K562 (cell line): ENCODE data around the gene BNIP3. TPM values are rescaled to one million over a fixed set of nuclear protein-coding genes. Genes with fewer than 3 reads are reported as not detected.

ENCODE experiments used
- ATAC-seq: fragments of 200-7000 bp; cut with Tn5 transposase; 3 replicates; pipeline ENCODE4 v1.9.1; 2020; ENCODE audit warnings: moderate library complexity
- BruUV-seq: library from RNA; stranded (reverse); fragments of 400-500 nt; replicated peaks from 2 replicates; lab custom pipeline; 2021; lab: Mats Ljungman, UMichigan
- CTCF ChIA-PET: fragments of 300-600 bp; formaldehyde crosslinking; extraction: SDS; loops from one replicate; lab custom pipeline; 2021; ENCODE audit warnings: low intra/inter-chr PET ratio; lab: Yijun Ruan, JAX
- POLR2A ChIA-PET: fragments of 300-600, 350-650 bp; sonication (Branson Sonifier 250); formaldehyde crosslinking; extraction: SDS; loops from one replicate; lab custom pipeline; 2021; ENCODE audit warnings: antibody characterized with exemption, inconsistent platforms; lab: Yijun Ruan, JAX
- DNase-seq, 4 experiments: peaks; one replicate each; pipeline versions ENCODE4 v3.0.0 to v3.0.0-alpha.2; 2011 to 2018; ENCODE audit warnings: low spot score in 3 of 4, mixed read lengths in 3 of 4; ENCODE audit errors: extremely low read depth in 1 of 4
- FAIRE-seq: peaks from 2 replicates; lab custom pipeline; 2011; peaks lifted over from hg19 to GRCh38; lab: Jason Lieb, UNC
- H2AFZ ChIP-seq: 2 replicates; pipeline ENCODE4 v1.6.0; 2011; ENCODE audit warnings: low read depth, low read length, control low read depth, inconsistent platforms
- H3K27ac ChIP-seq: fragments of 200-600 bp; 3 replicates; pipeline ENCODE4 v1.8.0; 2011; ENCODE audit warnings: low read depth, mild to moderate bottlenecking, control low read depth, inconsistent platforms, low read length, moderate library complexity, mixed read lengths; ENCODE audit errors: extremely low read depth
- H3K27me3 ChIP-seq, 2 experiments: fragments of 300-600 bp in 1 of 2; 2 replicates in 1 of 2; 3 replicates in 1 of 2; pipeline versions ENCODE4 v1.6.0 to v1.8.0; 2011; ENCODE audit warnings: inconsistent platforms in 2 of 2, low read length in 2 of 2, mild to moderate bottlenecking in 1 of 2, mixed read lengths in 1 of 2, moderate library complexity in 1 of 2; ENCODE audit not compliant: control insufficient read depth in 2 of 2, insufficient read depth in 2 of 2
- H3K36me3 ChIP-seq: fragments of 300-600 bp; 3 replicates; pipeline ENCODE4 v1.8.0; 2011; ENCODE audit warnings: mild to moderate bottlenecking, low read length, inconsistent platforms; ENCODE audit not compliant: control insufficient read depth, insufficient read depth
- H3K4me1 ChIP-seq, 2 experiments: fragments of 200-600 bp in 1 of 2; replicated peaks in 1 of 2; 2 replicates in 1 of 2; 3 replicates in 1 of 2; pipeline versions ENCODE4 v1.5.1 to v1.8.0; 2011; ENCODE audit warnings: inconsistent platforms in 2 of 2, low read length in 2 of 2, mild to moderate bottlenecking in 1 of 2, mixed read lengths in 1 of 2, moderate library complexity in 1 of 2; ENCODE audit not compliant: control insufficient read depth in 2 of 2, insufficient read depth in 2 of 2
- H3K4me2 ChIP-seq: 2 replicates; pipeline ENCODE4 v1.6.1; 2011; ENCODE audit warnings: low read length, control low read depth, inconsistent platforms, mixed read lengths; ENCODE audit not compliant: insufficient read depth
- H3K4me3 ChIP-seq: fragments of 200-600 bp; sonication (generic), shearing (Covaris generic); 2 replicates; pipeline ENCODE4 v1.5.1; 2016; ENCODE audit warnings: control low read depth, inconsistent platforms
- H3K79me2 ChIP-seq: fragments of 200-600 bp; 3 replicates; pipeline ENCODE4 v1.8.0; 2011; ENCODE audit warnings: low read length, inconsistent platforms; ENCODE audit not compliant: control insufficient read depth, insufficient read depth
- H3K9ac ChIP-seq, 2 experiments: 2 replicates each; pipeline versions ENCODE4 v1.6.0 to v1.6.1; 2011; ENCODE audit warnings: low read depth in 2 of 2, low read length in 2 of 2, control low read depth in 1 of 2, inconsistent platforms in 1 of 2, mild to moderate bottlenecking in 1 of 2, mixed read lengths in 1 of 2; ENCODE audit not compliant: insufficient read depth in 1 of 2
- H3K9me1 ChIP-seq: one replicate; pipeline ENCODE4 v1.6.0; 2011; ENCODE audit warnings: inconsistent platforms, mild to moderate bottlenecking, low read length, moderate library complexity; ENCODE audit not compliant: control insufficient read depth, insufficient read depth
- H3K9me3 ChIP-seq: replicated peaks from 2 replicates; pipeline ENCODE4 v1.5.1; 2011; ENCODE audit warnings: low read depth, low read length, inconsistent platforms; ENCODE audit not compliant: control insufficient read depth, insufficient read depth
- H4K20me1 ChIP-seq: replicated peaks from 2 replicates; pipeline ENCODE4 v1.6.1; 2011; ENCODE audit warnings: low read length, inconsistent platforms, mixed read lengths; ENCODE audit not compliant: control insufficient read depth, insufficient read depth
- CCNT2 ChIP-seq: IDR thresholded peaks from 2 replicates; pipeline ENCODE4 v1.6.1; 2011; ENCODE audit warnings: borderline replicate concordance, low read depth, mild to moderate bottlenecking, moderate library complexity, mixed read lengths, low read length; ENCODE audit not compliant: insufficient read length; ENCODE audit errors: extremely low read depth
- KHSRP ChIP-seq: fragments of 450-650 bp; IDR thresholded peaks from 2 replicates; pipeline ENCODE4 v1.6.1; 2017
- MTA1 ChIP-seq: fragments of 450-650 bp; IDR thresholded peaks from 2 replicates; pipeline ENCODE4 v1.6.1; 2017; ENCODE audit warnings: borderline replicate concordance
- MXI1 ChIP-seq: IDR thresholded peaks from 2 replicates; pipeline ENCODE4 v1.6.1; 2011; ENCODE audit warnings: low read depth, mild to moderate bottlenecking, improper control_type of control experiment, low read length
- NCOA4 ChIP-seq: fragments of 450-650 bp; IDR thresholded peaks from 2 replicates; pipeline ENCODE4 v1.6.1; 2018; ENCODE audit warnings: mild to moderate bottlenecking; ENCODE audit not compliant: partially characterized antibody
- PYGO2 ChIP-seq: fragments of 450-650 bp; IDR thresholded peaks from 2 replicates; pipeline ENCODE4 v1.6.1; 2016; ENCODE audit warnings: mild to moderate bottlenecking, missing genetic modification characterization, moderate library complexity, missing compliant biosample characterization
- SNRNP70 ChIP-seq: fragments of 200-400 bp; formaldehyde crosslinking; optimal IDR thresholded peaks from 2 replicates; pipeline ENCODE3; 2017; ENCODE audit warnings: low read depth, low read length
- ZNF3 ChIP-seq: fragments of 250-450 bp; sonication (Bioruptor Pico); IDR thresholded peaks from 2 replicates; pipeline ENCODE4 v1.5.0; 2021; ENCODE audit warnings: mild to moderate bottlenecking, moderate library complexity
- WGBS: fragments of 100-300 bp; shearing (Covaris generic); methylation state at CpG from one replicate; pipeline ENCODE4 v1.1.6; 2016; ENCODE audit warnings: low coverage, mixed read lengths; ENCODE audit not compliant: insufficient coverage; ENCODE audit errors: missing lambda C conversion rate; 5-methylcytosine and 5-hydroxymethylcytosine counted together
- in situ Hi-C: fragments of 300-500 bp; cut with MboI; formaldehyde crosslinking; loops from 4 replicates; pipeline ENCODE4 v1.15.0; 2018; ENCODE audit warnings: inconsistent platforms, mixed read lengths
- intact Hi-C: fragments of 100-400 bp; cut with micrococcal nuclease; formaldehyde crosslinking; loops from 2 replicates; pipeline ENCODE4 v1.14.2; 2022
- polyA plus RNA-seq, 8 experiments: library from polyadenylated mRNA; depleted of rRNA in 4 of 8; stranded (reverse) in 5 of 8; unstranded in 3 of 8; fragments of >200 nt; fragmentation: Nextera tagmentation in 2 of 8; fragmentation: Illumina TruSeq in 1 of 8; extraction: Ambion mirVana in 2 of 8; extraction: Trizol in 1 of 8; gene quantifications; 2 replicates each; pipeline versions ENCODE4 v1.2.1 to v1.2.3, GENCODE V29; 2011 to 2014; ENCODE audit warnings: inconsistent platforms in 1 of 8, missing spikeins in 1 of 8
- total RNA-seq, 7 experiments: library from RNA; depleted of rRNA in 6 of 7; stranded (reverse); fragments of >200 nt in 6 of 7; fragmentation: Illumina TruSeq in 2 of 7; extraction: Trizol in 2 of 7; gene quantifications; 2 replicates each; pipeline versions ENCODE4 v1.2.1 to v1.2.3, GENCODE V29; 2011 to 2021; ENCODE audit warnings: low replicate concordance in 1 of 7
- TF ChIP-seq, protein P1 (sequence below): fragments of 450-650 bp; formaldehyde crosslinking; IDR thresholded peaks from 2 replicates; pipeline ENCODE4 v1.4.0; 2020; ENCODE audit warnings: mild to moderate bottlenecking, moderate library complexity
- TF ChIP-seq, protein P2 (sequence below), 2 experiments: fragments of 450-650 bp; IDR thresholded peaks; 2 replicates each; pipeline ENCODE4 v1.6.1; 2016; ENCODE audit warnings: mild to moderate bottlenecking in 2 of 2, borderline replicate concordance in 1 of 2, low read depth in 1 of 2, moderate library complexity in 1 of 2
- TF ChIP-seq, protein P3 (sequence below): fragments of 250-450 bp; sonication (Bioruptor Pico); IDR thresholded peaks from 2 replicates; pipeline ENCODE4 v1.5.0; 2020; ENCODE audit warnings: mild to moderate bottlenecking, borderline replicate concordance

BNIP3 gene
- total and polyA plus RNA-seq, 9 of the 15 experiments (the other 6 are each of a cell fraction or from before 2014, with no cell fraction given), result 9.2 to 119 (median 42.2) TPM

DNA sequence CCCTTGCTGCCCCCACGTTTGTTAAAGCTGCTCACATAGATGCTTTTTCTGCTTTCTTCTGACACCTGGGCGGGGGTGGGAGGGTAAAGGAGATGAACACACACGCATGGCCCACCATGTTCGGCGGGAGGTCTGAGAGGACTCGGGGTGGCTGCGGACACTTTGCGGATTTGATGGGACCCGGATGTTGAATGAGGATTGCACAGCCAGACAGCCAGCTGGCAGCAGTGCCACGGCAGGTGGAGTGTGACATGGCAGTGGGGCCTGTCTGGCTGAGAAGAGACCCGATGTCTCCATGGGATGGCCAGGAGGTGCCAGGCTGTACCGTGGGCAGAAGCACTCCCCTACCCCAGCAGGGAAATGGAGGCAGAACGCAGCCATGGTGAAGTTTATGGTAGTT, 49.7 kb downstream of the BNIP3 start:
- Histone ChIP-seq H3K79me2 (peaks cover 94% of the 10 kb centered on the region), H3K4me1 (peaks cover 32 to 51% of the 10 kb centered on the region in 2 experiments; a peak in 4 of 5 replicates), H3K4me3 (no peak overlapping the region), H3K9ac (peak overlapping the region in 1 of 2 experiments; percentile 78; a peak in 2 of 4 replicates), H3K36me3 (peaks cover 46% of the 10 kb centered on the region; the same call in 2 of the 3 replicates), H4K20me1 (peaks cover 4% of the 10 kb centered on the region; the same call in 1 of the 2 replicates), H2AFZ (no peak overlapping the region), H3K4me2 (no peak overlapping the region), H3K9me1 (no peaks in the 10 kb centered on the region), H3K27ac (no peak overlapping the region), H3K27me3 (no peaks in the 10 kb centered on the region; a peak in 1 of 5 replicates), H3K9me3 (no peaks in the 10 kb centered on the region)
- DNase-seq (no peak), FAIRE-seq (no peak), ATAC-seq (no peak)
- in situ Hi-C loops (loop anchor here (5.0 kb wide), 1 partner anchor 45 kb away; no protein-coding TSS in a partner anchor), intact Hi-C loops (loop anchor here (5.0 kb wide), 1 partner anchor 40 kb away; no protein-coding TSS in a partner anchor)
- CTCF ChIA-PET, result no interaction called here
- POLR2A ChIA-PET, result no interaction called here
- 88% methylated on average over 6 of the region's 13 CpGs for whole genome bisulfite sequencing
- BruUV-seq, result no TSS peak
- TF ChIP-seq, protein P1, sequence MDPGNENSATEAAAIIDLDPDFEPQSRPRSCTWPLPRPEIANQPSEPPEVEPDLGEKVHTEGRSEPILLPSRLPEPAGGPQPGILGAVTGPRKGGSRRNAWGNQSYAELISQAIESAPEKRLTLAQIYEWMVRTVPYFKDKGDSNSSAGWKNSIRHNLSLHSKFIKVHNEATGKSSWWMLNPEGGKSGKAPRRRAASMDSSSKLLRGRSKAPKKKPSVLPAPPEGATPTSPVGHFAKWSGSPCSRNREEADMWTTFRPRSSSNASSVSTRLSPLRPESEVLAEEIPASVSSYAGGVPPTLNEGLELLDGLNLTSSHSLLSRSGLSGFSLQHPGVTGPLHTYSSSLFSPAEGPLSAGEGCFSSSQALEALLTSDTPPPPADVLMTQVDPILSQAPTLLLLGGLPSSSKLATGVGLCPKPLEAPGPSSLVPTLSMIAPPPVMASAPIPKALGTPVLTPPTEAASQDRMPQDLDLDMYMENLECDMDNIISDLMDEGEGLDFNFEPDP (CRISPR knock-in tag), result no peak
- TF ChIP-seq, protein P2, sequence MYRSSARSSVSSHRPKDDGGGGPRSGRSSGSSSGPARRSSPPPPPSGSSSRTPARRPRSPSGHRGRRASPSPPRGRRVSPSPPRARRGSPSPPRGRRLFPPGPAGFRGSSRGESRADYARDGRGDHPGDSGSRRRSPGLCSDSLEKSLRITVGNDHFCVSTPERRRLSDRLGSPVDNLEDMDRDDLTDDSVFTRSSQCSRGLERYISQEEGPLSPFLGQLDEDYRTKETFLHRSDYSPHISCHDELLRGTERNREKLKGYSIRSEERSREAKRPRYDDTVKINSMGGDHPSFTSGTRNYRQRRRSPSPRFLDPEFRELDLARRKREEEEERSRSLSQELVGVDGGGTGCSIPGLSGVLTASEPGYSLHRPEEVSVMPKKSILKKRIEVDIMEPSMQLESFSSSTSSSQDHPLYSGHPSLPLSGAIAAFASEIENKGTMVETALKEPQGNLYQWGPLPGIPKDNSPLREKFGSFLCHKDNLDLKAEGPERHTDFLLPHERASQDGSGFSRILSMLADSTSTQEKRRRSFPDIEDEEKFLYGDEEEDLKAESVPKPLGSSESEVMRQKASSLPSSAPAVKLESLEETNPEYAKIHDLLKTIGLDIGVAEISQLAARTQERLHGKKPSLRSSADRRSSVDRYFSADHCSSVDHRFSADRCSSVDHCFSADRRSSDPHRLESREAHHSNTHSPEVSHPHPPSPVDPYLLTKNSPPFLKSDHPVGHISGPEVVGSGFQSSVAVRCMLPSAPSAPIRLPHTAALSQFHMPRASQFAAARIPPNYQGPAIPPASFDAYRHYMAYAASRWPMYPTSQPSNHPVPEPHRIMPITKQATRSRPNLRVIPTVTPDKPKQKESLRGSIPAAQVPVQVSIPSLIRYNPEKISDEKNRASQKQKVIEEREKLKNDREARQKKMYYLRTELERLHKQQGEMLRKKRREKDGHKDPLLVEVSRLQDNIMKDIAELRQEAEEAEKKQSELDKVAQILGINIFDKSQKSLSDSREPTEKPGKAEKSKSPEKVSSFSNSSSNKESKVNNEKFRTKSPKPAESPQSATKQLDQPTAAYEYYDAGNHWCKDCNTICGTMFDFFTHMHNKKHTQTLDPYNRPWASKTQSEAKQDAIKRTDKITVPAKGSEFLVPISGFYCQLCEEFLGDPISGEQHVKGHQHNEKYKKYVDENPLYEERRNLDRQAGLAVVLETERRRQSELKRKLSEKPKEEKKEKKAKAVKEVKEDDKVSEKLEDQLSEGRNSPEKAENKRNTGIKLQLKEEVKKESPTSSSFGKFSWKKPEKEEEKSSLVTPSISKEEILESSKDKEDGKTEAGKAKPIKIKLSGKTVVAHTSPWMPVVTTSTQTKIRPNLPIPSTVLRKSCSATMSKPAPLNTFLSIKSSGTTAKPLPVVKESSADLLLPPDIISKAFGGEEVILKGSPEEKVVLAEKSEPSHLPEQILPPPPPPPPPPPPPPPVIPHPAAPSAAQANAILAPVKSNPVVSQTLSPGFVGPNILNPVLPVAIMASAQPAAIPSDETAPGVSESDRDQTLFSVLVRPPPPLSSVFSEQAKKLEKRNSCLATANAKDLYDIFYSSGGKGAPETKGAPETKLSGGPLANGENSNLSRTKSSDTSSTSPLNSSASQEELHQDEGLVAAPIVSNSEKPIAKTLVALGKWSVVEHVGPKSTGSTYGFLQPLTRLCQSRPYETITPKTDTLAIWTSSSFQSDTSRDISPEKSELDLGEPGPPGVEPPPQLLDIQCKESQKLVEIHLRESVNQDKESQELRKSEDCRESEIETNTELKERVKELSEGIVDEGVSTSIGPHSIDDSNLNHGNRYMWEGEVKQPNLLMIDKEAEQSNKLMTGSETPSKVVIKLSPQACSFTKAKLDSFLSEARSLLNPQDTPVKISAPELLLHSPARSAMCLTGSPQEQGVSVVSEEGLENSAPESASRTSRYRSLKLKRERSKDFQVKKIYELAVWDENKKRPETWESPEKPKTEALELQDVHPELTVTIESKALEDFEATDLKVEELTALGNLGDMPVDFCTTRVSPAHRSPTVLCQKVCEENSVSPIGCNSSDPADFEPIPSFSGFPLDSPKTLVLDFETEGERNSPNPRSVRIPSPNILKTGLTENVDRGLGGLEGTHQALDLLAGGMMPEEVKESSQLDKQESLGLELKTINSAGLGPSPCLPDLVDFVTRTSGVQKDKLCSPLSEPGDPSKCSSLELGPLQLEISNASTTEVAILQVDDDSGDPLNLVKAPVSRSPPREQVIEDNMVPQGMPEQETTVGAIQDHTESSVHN (IDR thresholded peaks at IDR 0.05; ENCODE audit: borderline replicate concordance in 1 of 2, low read depth in 1 of 2), result no peak
- TF ChIP-seq SNRNP70 (no peak), NCOA4 (no peak), MTA1 (no peak), KHSRP (no peak), ZNF3 (no peak), CCNT2 (no peak), PYGO2 (tag) (no peak), MXI1 (no peak)
- TF ChIP-seq, protein P3, sequence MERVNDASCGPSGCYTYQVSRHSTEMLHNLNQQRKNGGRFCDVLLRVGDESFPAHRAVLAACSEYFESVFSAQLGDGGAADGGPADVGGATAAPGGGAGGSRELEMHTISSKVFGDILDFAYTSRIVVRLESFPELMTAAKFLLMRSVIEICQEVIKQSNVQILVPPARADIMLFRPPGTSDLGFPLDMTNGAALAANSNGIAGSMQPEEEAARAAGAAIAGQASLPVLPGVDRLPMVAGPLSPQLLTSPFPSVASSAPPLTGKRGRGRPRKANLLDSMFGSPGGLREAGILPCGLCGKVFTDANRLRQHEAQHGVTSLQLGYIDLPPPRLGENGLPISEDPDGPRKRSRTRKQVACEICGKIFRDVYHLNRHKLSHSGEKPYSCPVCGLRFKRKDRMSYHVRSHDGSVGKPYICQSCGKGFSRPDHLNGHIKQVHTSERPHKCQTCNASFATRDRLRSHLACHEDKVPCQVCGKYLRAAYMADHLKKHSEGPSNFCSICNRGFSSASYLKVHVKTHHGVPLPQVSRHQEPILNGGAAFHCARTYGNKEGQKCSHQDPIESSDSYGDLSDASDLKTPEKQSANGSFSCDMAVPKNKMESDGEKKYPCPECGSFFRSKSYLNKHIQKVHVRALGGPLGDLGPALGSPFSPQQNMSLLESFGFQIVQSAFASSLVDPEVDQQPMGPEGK, result no peak
